Right forelimb (tissue), 1 donor: ENCODE measurements around the gene FAM240A.

Experiments
- DNase-seq: peaks from one replicate; pipeline ENCODE4 v3.0.0-alpha.2; 2018

The FAM240A gene

GRCh38 chr3:46628901-46629369, 16.6 kb downstream of the FAM240A start:
- peak; percentile 71 for DNase-seq

- DNase-seq: peak; percentile 89
Observed at GRCh38 chr3:46629551-46630517, 17.5 kb downstream of the FAM240A start.

DNA sequence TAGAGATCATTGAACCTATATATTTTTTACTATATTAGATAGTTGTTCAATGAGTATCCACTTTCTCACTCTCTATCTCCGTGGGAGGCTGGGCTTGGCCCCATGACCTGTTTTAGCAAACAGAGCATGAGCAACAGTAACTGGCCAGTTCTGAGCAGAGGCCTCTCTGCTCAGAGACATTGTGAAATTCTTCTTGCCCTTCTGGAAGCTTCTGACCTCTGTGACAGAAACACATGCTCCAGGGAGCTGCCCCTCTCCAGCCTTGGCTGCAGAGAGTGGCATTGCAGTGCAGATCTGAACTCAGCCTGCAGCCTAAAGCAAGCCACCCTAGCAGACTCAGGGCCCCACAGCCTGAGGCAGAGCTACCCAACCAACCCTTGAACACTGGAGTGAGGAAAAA, 20.5 kb downstream of the FAM240A start:
- no peak for DNase-seq

GRCh38 chr3:46634856-46635255, 22.5 kb downstream of the FAM240A start:
- DNase-seq: no peak

DNA sequence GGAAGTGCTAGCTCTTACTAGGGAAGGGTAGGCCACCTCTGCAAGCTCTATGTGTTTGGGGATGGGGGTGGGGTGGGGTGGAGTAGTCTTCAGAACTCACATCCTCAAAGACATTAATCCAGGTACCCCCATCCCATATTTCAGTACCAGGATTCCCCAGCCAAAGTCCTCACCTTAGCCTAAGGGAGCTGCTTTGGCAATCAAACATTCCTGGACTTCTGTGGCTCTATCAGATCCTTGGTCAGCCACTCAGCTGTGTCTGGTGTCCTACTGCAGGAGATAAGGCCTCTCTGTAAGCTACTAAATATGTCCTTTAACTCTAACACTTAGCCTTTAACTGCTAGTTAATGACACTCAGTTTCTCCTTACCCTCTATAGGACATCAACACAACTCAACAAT, 26.9 kb downstream of the FAM240A start:
- DNase-seq: no peak

- no peak for DNase-seq
Observed at GRCh38 chr3:46640927-46641326, 28.6 kb downstream of the FAM240A start.

- DNase-seq: no peak
Observed at GRCh38 chr3:46642971-46643370, 30.6 kb downstream of the FAM240A start.

GRCh38 chr3:46643701-46644100, 31.4 kb downstream of the FAM240A start:
- no peak for DNase-seq

- DNase-seq: no peak
Observed at GRCh38 chr3:46646700-46647099, 34.4 kb downstream of the FAM240A start.

DNA sequence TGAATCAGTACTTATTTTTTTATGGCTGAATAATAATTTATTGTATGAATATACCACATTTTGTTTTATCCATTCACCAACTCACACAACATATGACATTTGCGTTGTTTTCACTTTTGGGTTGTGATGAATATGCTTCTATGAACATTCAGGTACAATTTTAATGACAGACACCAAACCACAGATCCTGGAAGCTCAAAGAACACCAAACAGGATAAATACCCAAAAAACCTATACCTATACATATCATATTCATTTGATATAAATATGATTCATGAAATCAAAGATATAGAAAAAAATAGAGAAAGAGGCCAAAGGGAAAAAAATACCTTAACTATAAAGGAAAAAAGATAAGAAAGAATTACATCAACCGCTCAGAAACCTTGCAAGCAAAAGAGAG, 35.8 kb downstream of the FAM240A start:
- no peak for DNase-seq

DNA sequence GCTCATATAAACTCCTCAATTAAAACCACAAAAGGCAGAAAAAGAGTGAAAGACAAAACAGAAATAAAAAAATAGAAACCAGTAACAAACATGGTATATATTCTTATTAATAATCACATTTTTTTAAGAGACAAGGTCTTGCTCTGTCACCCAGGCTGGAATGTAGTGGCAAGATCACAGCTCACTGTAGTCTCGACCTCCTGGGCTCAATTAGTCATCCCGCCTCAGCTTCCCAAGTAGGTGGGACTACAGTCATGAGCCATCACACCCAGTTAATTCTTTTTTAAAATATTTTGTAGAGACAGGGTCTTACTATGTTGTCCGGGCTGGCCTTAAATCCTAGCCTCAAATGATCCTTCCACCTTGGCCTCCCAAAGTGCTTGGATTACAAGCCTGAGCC, 37.1 kb downstream of the FAM240A start:
- DNase-seq: no peak

DNA sequence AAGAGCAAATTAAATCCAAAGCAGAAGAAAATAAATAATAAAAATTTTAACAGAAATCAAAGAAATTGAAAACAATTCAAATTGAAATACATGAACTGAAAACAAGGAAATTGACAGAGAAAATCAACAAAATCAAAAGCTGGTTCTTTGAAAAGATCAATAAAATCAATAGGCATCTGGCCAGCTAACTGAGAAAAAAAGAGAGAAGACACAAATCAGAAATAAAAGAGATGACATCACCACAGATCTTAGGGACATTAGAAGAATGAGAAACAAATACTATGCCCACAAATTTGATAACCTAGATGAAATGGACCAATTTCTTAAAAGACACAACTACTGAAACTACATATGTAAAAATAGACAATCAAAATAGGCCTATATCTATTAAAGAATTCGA, 38.8 kb downstream of the FAM240A start:
- DNase-seq: no peak

DNA sequence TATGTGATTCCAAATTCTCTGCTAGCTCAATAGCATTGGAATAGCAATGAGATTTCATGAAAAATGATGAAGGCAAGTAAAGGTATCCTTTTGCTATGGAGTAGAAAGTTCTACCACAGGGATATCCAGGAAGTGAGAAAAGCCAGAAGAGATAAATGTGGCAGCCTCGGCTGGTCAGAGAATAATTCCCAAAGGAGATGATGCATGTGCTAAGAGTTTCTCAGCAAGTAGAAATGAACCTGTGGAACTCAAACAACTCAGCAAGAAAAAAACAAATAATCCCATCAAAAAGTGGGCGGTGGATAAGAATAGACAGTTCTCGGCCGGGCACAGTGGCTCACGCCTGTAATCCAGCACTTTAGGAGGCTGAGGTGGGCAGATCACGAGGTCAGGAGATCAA, 42.9 kb downstream of the FAM240A start:
- no peak for DNase-seq

DNA sequence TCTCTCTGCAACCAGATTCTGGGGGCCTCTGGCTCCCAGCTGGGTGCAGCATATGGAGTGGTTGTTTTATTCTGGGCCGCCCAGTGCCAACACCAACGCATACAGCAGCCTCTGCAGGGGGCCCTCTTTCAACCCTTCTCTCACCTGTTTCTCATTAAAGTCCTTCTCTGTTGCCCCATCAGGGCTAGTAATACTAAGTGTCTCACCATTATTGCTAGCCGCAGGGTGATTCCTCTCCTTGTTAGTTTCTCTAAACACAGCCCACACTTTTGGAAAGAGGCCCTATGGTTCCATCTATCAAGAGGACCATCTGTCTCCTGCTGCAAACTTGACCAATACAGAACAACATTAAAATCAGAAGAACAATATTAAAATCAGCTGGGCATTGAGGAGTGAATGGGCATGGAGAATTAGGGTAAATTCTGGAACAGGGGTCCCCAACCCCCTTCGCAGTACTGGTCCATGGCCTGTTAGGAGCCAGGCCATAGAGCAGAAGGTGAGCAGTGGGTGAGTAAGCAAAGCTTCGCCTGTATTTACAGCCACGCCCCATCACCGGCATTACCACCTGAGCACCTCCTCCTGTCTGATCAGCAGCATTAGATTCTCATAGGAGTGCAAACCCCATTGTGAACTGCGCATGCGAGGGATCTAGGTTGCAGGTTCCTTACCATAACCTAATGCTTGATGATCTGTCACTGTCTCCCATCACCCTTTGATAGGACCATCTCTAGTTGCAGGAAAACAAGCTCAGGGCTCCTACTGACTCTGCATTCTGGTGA, 44.6 kb downstream of the FAM240A start:
- no peak for DNase-seq

DNA sequence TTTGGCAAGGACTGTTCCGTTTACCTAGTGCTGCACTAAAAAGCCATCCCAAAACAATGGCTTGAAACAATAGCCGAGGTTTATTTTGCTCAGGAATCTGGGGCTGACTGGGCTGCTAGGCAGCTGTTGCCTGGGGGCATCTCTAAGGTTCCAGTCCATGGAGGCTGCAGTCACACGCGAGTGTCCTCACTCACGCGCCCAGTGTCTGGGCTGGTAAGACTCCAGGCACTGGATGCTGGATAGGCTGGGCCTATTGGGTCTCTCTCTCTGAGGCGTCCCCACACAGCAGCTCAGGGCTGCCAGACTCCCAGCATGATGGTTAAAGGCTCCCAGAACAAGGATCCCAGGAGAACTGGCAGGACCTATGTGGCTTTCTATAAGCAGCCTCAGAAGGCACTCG, 47.0 kb downstream of the FAM240A start:
- DNase-seq: no peak

- no peak for DNase-seq
Observed at GRCh38 chr3:46660003-46660402, 47.7 kb downstream of the FAM240A start.

DNA sequence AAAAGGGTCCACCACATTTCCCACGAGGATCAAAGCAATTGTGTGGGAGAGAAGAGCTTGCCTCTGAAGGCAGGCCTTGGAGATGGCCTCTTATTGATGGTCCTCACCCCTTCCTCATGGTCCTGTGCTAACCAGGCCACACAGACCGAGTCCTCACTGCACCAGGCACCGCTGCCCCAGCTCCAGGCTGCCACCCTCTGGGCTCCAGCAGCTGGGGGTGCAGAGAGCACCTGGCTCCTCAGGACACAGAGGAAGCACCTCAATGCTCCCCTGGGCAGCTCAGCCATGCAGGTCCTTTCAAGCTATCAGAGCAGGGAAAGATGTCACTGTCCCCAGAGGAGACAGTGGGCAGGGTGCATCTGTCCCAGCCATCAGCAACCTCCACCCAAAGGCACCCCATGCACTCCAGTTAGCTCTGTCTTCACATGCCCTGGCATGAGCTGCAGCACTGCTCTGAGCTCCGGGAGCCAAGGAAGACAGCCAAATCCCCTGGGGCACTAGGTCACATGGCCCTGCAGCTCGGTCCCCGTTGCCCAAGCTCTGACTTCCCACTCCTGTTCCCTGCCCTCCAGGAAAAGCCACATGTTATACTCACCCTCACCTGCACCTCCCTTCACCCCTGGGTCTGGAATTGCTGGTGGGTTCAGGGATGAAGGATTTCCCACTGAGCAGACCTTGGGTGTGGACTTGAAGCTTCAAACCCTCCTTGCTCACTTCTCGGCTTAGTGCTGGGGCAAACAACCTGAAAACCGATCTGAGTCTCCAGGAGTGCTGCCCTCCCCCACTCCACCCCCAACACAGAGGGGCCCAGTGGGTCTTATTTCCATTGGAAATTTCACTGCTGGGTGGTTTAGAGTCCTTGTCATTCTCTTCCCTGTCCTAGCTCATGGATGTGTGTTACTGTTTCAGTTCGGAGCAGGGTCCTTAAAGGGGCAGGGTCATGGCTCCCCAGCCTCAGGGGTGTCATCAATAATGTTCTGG, 48.5 kb downstream of the FAM240A start:
- DNase-seq: no peak

DNA sequence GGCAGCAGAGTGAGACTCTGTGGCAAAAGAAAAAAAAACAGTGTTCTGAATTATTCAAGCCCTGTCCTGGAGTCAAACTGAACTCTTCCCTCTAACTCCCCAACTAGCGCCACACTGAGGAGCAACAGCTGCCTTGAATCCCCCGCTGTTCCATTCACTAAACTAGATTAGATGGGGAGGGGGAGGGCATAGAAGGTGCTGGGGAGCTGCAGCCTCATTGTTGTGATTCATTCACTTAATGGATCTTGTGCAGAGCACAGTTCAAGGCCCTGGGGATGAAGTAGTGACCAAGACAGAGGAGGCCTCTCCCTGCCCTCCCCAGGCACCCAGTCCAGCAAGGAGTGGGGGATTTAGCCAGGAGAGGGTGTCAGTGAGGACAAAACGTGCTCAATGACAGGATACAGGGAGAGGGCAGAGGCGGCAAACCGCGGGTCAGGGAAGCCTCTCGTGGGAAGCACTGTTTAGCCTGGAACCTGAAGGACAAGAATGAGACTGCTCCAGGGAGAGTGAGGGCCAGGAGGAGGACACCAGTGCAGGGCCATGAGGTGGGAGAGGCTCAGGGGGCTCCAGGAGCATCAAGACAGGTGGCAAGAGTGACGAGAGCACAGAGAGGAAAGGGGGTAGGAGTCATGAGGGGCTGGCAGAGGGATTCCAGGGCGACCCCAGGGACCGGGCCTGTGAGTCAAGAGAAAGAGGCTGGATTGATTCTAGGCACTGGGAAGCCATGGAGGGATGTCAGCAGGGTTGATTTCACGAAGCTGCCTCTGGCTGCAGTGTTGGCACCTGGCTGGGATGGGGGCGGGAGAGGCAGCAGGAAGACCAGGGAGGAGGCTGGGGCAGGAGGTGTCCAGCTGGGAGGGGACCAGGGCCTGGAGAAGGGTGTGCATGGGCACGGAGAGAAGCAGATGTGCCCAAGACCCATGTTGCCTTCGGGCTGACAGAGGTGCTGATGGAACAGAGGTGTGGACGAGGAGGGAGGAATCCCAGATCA, 49.7 kb downstream of the FAM240A start:
- no peak for DNase-seq

GRCh38 chr3:46662771-46663551, 50.6 kb downstream of the FAM240A start:
- DNase-seq: peak; percentile 76

DNA sequence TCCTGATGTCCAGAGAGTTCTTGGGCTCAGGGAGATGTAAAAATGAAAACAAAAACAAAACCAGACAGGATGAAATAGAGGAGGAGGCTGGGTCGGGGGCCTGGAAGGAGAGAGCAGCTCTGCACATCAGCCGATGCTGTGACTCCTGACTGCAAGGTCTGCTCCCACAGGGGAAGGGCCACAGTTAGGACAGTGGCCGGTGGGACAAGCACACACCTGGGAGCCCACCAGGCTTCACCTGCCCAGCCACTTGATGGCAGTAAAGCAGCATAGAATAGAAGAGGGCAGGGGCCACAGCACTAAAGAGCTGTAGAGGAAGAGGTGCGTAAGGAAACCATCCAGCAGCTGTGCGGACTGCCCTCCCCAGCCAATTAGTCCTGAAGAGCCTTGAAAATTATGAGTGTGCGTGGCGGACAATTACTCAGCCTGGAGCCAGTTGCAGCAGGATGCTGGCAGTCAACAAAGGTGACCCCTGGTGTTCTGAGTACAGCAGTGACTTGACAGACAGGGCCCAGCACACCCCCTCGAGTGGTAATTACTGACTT, 51.3 kb downstream of the FAM240A start:
- DNase-seq: no peak
